GM12891 (cell line): ENCODE results near the gene KIAA1755.
A peak's percentile ranks its signal among the peaks of the same experiment; 100 is the strongest.

Experiments used
- DNase-seq: peaks from one replicate; pipeline ENCODE4 v3.0.0; 2011; ENCODE audit warnings: low spot score; ENCODE audit not compliant: insufficient read length
- FAIRE-seq: peaks from 2 replicates; lab custom pipeline; 2011; peaks lifted over from hg19 to GRCh38; lab: Jason Lieb, UNC
- PAX5 ChIP-seq: IDR thresholded peaks from 2 replicates; pipeline ENCODE4 v1.6.1; 2011; ENCODE audit warnings: low read length, moderate library complexity, mild to moderate bottlenecking; ENCODE audit not compliant: insufficient read depth, severe bottlenecking
- POLR2A ChIP-seq: IDR thresholded peaks from 2 replicates; pipeline ENCODE4 v1.6.1; 2011; ENCODE audit warnings: low read depth, low read length, control low read depth
- POLR2AphosphoS5 ChIP-seq: IDR thresholded peaks from 2 replicates; pipeline ENCODE4 v1.6.1; 2011; ENCODE audit warnings: low read depth, low read length, control low read depth
- POU2F2 ChIP-seq: IDR thresholded peaks from 2 replicates; pipeline ENCODE4 v1.6.1; 2011; ENCODE audit warnings: low read depth, mild to moderate bottlenecking, control low read depth, low read length, moderate library complexity
- SPI1 ChIP-seq: IDR thresholded peaks from 2 replicates; pipeline ENCODE4 v1.6.1; 2011; ENCODE audit warnings: low read depth, low read length, control low read depth
- TAF1 ChIP-seq: IDR thresholded peaks from 2 replicates; pipeline ENCODE4 v1.6.1; 2011; ENCODE audit warnings: low read depth, low read length, control low read depth

Gene KIAA1755

DNA sequence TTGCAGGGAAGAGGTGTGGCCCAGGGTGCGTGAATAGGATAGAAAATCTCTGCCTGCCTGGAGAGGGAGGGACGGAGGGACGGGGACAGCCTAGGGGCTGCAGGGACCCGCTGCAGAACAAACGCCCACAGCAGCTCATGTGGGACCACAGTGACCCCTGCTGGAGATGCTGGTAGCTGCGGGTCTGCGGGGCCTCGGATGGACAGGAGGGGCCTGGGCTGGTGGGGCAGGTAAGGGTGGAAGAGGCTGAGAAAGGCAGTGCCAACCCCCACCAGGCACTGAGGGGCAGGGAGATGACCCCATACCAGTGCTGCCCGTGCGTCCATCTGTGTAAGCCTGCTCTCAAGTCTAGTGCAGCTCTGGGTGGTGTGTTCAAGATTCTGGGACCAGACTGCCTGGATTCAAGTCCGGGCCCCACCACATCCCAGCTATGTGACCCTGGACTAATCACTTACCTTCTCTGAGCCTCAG is 39.4 kb downstream of the KIAA1755 start:
- FAIRE-seq (peak; percentile 55), DNase-seq (peak; percentile 89)
- TF ChIP-seq POU2F2 (no peak), POLR2A (no peak), POLR2AphosphoS5 (no peak), PAX5 (no peak), SPI1 (no peak), TAF1 (no peak)

DNA sequence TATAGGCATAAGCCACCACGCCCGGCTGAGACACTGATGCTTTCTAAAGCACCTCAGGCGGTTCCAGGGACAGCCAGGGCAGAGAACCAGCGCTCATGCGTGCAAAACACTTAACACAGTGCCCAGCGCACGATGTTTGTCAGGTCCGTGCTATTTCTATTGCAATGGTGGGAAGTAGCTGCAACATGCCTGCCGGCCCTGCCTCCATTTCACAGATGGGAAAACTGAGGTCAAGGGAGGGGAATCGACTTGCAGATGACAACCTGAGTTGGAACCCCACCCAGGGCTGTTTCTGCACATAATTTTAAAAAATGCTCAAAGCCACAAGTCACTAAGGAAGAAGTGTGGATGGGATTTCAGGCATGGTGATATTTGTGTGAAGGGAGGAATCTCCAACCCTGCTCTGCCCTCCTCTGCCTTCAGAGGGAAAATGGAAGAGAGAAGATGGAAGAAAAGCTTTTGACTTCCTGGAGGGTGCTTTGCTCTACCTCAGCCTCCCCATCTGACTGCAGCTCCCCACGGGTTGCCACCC is 39.9 kb downstream of the KIAA1755 start:
- peak; percentile 23 for FAIRE-seq
- no peak for TF ChIP-seq SPI1
- TF ChIP-seq POLR2A = no peak
- TF ChIP-seq TAF1 = no peak
- TF ChIP-seq POLR2AphosphoS5 = no peak
- no peak for TF ChIP-seq POU2F2
- no peak for TF ChIP-seq PAX5
- no peak for DNase-seq

DNA sequence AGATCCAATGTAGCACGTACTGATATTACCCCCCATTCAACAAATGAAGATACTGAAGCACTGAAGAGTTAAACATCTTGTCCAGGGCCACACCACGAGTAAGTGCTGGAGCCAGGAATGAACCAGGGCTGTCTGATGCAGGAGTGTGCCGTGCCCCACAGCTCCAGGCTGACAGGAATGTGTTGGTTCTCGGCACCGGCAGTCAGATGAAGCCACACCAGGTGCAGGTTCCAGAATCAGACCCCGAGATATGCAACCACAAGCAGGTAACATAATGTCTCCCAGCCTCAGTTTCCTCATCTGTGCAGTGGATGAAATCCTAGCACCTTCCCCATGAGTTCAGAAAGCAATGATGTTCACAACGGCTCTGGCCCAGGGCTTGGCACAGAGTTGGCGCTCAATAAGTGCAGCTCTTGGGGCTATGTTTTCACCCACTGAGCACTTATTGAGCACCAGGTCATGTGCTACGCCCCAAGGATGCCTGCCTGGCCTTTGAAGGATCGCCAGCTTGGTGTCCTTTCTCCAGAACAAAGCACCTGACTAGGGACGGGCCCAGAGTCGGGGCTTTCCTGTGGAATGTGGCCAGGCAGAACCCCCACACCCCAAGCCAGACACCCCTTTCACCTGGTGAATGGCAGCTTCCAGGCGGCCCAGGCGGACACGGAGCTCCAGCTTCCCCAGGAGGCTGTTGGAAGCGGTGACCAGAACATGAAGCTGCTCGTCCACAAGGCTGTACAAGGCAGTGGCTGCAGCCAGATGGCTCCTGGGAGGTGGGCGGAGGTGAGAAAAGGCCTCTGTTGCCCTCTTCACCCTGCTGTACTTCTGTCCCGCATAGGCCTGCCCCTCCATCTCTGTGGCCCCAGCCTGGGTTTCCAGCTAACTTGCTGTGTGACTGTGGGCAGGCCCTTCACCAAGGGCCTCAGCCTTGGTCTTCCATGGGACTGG is 41.3 kb downstream of the KIAA1755 start:
- no peak for FAIRE-seq
- TF ChIP-seq SPI1 (no peak), POU2F2 (no peak), PAX5 (no peak), TAF1 (no peak), POLR2A (no peak), POLR2AphosphoS5 (no peak)
- no peak for DNase-seq

DNA sequence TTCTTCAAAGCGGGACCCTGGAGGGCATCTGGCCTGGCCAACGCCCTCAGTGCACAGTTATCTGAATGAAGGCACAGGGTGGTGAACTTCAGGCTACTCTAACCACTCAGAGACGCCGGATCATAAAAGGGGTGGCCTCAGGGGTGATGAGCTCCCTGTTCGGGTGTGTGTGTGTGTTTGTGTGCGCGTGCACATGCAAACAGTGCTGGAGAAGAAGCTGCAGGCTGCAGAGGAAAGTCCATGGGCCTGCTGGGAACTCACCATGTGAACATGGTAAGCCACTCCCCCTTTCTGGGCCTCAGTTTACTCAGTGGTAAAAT is 42.0 kb downstream of the KIAA1755 start:
- no peak for TF ChIP-seq PAX5
- no peak for TF ChIP-seq POU2F2
- TF ChIP-seq POLR2A = no peak
- TF ChIP-seq SPI1 = no peak
- no peak for TF ChIP-seq POLR2AphosphoS5
- no peak for TF ChIP-seq TAF1
- DNase-seq (no peak), FAIRE-seq (no peak)

- TF ChIP-seq SPI1 (no peak), POLR2A (no peak), POU2F2 (no peak)
- DNase-seq = no peak
- FAIRE-seq = no peak
These were observed 42.6 kb downstream of the KIAA1755 start for GRCh38 chr20:38217791-38218565.

- FAIRE-seq = no peak
- TF ChIP-seq PAX5 (no peak), POU2F2 (no peak), SPI1 (no peak), POLR2A (no peak), POLR2AphosphoS5 (no peak), TAF1 (no peak)
- no peak for DNase-seq
These were observed 43.6 kb downstream of the KIAA1755 start for GRCh38 chr20:38216746-38217595.

DNA sequence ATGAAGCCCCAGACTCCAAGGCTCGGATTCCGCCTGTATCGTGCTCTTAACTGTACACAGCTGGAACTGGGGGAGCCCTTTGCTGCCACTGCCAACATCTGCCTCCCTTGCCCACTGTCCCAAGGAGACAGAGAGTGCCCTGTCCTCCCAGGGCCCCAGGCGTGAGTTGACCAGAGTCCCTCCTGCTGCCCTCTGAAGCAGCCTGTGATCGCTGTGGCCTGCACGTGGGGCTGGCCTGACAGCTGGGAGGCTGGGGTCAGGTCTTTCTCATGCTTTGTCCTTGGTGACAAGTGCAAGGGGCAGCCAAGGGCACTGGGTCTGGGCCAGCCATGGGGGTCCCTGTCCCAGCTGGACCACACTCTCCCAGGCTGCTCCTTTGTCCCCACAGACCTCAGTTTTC is 44.3 kb downstream of the KIAA1755 start:
- TF ChIP-seq POU2F2 (no peak), POLR2A (no peak), TAF1 (no peak), PAX5 (no peak), POLR2AphosphoS5 (no peak), SPI1 (no peak)
- FAIRE-seq (no peak), DNase-seq (no peak)

DNA sequence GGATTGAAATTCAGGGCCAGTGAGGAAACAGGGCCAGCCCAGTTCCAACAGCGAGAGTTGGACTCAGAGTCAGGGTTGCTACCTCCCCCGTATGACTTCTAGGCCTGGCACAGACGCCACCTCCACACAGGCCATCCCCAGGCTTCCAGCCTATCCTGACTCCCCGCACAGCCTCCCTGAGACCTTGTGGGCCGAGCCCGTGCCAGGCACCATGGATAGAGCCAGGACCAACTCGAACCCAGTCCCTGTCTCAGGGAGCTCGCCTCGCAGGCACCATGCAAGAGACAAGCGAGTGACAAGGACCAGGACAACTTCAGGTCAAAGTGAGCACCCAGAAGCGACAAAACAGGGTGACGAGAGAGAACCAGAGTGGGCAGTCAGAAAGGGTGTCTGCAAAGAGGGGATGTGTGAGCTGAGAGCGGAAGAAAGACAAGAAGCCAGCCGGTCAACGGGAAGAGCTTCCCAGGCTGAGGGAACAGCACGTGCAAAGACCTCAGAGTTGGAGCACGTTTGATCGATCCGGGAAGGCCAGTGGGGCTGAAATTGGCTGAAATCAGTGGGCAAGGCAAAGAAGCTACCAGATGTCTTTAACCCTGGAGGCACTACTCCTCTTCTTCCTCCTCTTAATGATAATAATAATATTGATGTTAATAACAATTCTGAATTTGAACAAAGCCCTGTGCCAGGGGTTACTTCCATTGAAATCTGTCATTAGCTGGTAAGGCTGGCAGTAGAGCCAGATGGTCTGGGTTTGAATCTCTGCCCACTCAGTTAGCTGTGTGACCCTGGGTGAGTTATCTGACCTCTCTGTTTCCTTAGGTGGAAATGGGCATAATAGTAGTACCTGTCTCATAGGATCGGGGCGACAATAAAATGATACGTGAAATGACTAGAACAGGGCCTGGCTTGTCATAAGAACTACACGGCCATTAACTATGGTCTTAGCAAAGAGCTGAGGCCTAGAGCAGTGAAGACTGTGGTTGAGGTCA is 45.0 kb downstream of the KIAA1755 start:
- DNase-seq (no peak), FAIRE-seq (no peak)

More for the DNA sequence above, 45.0 kb downstream of the KIAA1755 start:
- TF ChIP-seq PAX5 (no peak), SPI1 (no peak), POLR2AphosphoS5 (no peak), TAF1 (no peak), POU2F2 (no peak), POLR2A (no peak)
